NCI-H1930 (cell line): ENCODE data around the gene CDC25B.
"Not testable (repeated sequence)": the region's sequence is repeated elsewhere in the genome, so short reads cannot be mapped to it uniquely, and the experiment has no call there.

Source experiments
- DNase-seq, 2 experiments: peaks; one replicate each; lab custom pipeline; 2025; lab: John Stamatoyannopoulos, UW

Gene CDC25B

DNA sequence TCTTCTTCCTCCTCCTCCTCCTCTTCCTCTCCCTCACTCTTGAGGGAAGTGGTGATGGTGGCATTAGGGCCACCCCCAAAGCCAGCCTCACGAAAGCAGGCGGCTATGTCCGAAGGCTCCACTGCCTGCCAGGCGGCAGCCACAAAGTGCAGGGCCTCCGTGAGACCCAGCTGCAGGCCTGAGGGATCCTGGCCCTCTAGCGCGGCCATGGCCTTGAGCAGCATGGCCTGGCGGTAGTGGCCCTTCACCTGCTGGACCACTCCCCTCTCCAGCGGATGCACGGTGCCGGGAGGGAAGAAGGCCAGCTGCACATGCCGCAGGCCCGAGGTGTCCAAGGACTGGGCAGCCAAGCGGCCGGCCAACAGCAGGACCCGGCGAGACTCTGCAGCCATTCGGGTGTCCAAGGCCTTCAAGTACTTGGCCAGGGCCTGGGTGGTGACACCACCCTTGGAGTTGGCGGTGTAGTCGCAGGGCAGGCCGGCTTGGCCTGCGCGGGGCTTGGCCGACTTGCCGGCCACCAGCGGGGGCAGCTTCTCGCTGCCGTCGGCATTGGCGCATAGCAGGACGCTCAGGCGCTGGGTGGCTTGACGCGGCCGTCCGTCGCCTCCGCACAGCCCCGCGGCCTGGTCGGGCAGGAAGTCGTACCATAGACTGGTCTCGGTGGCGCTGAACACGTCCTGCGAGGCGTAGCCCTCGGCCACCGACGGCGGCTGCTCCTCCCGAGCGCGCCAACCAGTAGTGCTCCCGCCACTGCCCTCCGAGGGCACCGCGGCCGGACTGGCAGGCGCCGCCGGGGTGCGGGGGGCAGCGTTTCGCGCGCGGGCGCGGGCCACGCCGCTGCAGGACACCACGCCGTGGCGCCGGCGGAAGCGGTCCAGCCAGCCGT is 10.6 kb upstream of the CDC25B start:
- no peak for DNase-seq

GRCh38 chr20:3786126-3786484 is 10.0 kb upstream of the CDC25B start:
- peak in 1 of 2 experiments; percentile 24 for DNase-seq

DNA sequence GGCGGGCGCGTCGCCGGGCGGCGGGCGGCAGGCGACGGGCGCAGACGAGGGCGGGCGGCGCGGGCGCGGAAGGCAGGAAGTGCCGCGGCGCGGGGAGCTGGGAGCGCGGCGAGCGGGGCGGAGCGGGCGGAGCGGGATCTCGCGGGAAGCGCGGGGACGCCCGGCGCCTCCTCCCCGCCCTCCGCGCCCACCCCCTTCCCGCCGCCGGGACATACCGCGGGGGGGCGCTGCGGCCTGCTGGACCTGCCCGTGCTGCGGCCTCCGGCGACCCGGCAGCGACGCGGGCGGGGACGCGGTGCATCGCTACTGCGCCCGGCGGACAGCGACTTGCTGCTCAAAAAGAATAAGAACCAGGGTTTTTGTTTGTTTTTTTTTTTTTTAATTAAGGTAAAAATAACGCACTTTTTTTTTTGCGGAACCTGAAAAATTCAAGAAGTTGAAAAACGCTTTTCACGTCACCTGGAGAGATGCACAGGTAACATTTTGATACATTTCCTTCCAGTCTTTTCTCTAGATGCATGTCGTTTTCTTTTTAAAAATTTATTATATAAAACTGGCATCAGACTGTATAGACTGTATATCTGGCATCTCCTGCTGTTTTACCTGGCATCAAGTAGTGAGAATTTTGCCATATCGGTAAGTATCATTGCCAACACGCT is 9.3 kb upstream of the CDC25B start, which contains the start of gene CENPB:
Gene CENPB, minus strand, starts transcription at position 76 of the 659 bp plus-strand sequence. CDS start 257 bp downstream, outside the sequence.
- peak; percentile 71 to 89 for DNase-seq

GRCh38 chr20:3787324-3788014 is 8.6 kb upstream of the CDC25B start:
- no peak for DNase-seq

GRCh38 chr20:3788685-3789155 is 7.4 kb upstream of the CDC25B start:
- no peak for DNase-seq

GRCh38 chr20:3789201-3789600 is 6.9 kb upstream of the CDC25B start:
- not testable (repeated sequence) for DNase-seq

DNA sequence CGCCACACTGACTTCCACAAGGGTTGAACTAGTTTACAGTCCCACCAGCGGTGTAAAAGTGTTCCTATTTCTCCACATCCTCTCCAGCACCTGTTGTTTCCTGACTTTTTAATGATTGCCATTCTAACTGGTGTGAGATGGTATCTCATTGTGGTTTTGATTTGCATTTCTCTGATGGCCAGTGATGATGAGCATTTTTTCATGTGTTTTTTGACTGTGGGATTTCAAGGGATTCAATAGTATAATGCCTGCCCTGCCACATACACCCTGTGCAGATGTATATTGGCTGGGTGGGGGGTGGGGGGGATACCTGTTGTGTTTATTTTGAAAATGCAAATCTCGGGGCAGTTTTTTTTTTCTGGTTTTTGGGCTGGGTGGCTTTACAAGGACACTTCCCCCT is 1.9 kb upstream of the CDC25B start:
- not testable (repeated sequence) for DNase-seq

GRCh38 chr20:3794701-3795420 is 1.2 kb upstream of the CDC25B start:
- DNase-seq: no peak

- DNase-seq: no peak
These were observed 541 bp downstream of the CDC25B start for GRCh38 chr20:3796477-3797225.

- no peak for DNase-seq
These were observed 1.1 kb downstream of the CDC25B start for GRCh38 chr20:3797226-3797545.

DNA sequence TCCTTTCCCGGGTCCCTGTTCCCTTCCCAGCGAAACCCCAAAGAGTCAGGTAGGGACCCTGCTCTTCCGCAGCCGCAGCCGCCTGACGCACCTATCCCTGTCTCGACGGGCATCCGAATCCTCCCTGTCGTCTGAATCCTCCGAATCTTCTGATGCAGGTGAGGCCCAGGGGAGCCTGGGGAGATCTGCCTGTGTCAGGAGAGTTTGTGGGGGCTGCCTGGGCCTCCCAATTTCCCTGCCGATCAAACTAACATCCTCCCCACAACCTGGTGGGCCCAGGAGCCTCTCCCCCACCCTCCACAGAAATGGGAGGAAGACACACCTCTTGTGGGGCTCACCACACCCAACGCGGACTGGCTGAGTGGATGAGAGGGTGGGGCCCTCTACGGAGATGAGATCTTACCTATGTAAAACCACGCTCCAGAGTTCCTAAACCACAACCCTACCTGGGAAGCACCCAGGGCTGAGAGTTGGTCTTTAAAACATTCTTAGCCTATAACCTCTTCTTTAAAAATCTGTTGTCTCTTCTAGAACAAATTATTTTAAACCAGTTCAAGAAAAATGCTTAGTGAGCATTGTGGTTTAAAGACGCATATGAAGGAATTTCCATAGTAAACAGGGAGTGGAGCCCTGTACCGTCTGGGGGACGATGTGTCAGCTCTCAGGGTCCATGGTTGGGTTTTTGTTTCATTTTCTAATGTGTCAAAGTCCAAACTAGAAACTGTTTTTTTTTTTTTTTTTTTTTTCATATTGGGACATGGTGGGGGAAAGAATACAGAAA is 1.7 kb downstream of the CDC25B start:
- DNase-seq: no peak

GRCh38 chr20:3798373-3798768 is 2.3 kb downstream of the CDC25B start:
- no peak for DNase-seq

DNA sequence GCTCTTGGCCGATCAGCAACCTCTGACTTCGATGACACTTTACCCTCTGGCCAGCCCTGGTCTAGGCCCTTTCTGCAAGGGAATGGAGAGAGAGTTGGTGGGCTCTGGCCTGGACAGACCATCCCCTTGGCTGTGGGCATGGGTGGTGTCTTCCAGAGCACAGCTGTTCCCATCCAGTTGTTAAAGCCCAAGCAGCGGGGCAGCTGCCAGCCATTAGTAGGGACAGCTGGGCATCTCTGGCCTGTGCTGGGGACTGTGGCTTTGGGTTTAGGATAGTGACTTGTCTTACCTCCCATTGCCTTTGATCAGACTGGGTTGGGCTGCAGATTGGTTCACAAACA is 2.8 kb downstream of the CDC25B start:
- DNase-seq: no peak

DNA sequence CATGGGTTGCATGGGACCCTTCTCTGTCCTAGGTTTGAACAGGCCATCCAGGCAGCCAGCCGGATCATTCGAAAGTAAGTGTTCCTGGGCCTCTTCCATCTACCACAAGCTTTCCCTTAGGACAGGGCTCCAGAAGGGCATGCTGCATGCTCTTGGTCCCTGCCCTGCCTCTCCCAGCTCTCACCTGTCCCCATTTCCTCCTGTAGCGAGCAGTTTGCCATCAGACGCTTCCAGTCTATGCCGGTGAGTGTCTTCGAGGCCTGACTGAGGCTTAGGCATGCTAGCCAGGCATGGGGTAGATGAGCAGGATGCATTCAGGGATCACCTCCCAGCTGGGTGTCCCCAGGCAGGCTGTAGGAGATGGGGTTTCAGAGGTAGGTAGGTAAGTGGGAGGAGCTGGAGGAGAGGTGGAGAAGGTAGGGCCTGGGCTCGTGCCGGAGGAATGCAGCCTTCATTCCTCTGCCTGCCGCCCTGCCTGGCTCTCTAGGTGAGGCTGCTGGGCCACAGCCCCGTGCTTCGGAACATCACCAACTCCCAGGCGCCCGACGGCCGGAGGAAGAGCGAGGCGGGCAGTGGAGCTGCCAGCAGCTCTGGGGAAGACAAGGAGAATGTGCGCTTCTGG is 4.3 kb downstream of the CDC25B start:
- no peak for DNase-seq

GRCh38 chr20:3800878-3801260 is 4.8 kb downstream of the CDC25B start:
- DNase-seq: no peak

DNA sequence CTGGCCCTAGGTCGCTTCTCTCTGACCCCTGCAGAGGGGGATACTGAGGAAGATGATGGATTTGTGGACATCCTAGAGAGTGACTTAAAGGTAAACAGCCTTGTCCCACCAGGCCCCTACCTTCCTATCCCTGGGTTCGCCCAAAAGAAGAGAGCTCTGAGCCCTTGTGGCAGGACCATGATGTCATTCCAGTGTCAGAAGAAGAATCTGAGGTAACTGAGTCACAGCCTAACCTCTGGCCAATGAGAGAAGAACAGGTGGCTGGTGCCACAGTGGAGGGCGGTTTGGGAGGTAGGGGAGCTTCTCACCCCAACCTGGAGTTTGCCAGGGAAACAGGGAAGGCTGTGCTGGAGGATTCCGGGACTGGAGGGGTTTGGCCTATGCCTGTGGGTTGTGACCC is 5.2 kb downstream of the CDC25B start:
- no peak for DNase-seq

DNA sequence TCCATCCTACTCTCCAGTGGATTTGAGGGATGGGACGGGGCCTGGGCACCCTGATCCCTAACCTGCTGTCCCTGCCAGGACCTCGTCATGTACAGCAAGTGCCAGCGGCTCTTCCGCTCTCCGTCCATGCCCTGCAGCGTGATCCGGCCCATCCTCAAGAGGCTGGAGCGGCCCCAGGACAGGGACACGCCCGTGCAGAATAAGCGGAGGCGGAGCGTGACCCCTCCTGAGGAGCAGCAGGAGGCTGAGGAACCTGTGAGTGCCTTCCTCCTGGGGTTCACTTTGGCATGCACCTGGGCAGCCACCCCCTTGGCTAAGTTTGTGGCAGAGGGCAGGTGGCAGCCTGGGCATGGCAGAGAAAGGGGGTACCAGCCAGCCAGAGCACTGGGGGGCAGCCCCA is 5.7 kb downstream of the CDC25B start:
- no peak for DNase-seq

DNA sequence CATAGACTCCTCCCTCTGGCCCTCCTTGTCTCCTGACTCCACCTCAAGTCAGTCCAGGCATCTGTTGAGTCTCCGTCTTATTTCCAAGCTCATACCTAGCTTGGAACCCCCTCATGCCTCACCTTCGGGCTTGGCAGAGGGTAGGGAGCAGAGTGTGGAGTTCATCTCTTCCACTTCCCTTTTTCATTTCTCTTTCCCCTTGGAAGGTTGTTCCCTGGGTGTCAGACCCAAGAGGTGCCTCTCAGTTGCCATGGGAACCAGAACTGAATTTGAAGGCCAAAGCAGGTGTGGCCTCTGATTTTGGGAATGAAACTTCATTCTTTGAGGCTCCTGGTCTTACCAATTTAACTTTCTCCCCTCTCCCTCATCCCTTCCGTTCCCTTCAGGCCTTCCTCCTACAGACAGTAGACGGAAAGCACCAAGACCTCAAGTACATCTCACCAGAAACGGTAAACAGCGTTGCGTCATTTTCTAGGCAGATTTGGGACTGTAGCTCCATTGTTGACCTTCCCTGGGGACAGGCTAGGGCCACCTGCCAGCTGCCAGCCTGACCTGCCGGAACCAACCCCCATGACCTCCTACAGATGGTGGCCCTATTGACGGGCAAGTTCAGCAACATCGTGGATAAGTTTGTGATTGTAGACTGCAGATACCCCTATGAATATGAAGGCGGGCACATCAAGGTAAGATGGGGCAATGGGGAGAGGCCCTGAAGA is 6.6 kb downstream of the CDC25B start:
- no peak for DNase-seq

GRCh38 chr20:3803289-3803688 is 7.2 kb downstream of the CDC25B start:
- DNase-seq: no peak

GRCh38 chr20:3803854-3804253 is 7.7 kb downstream of the CDC25B start:
- DNase-seq: no peak
